K562 (cell line): Measurements from ENCODE around the gene FARP2. TPM values are rescaled to one million over a fixed set of nuclear protein-coding genes. Genes with fewer than 3 reads are reported as not detected.

ENCODE experiments used
- ATAC-seq: fragments of 200-7000 bp; cut with Tn5 transposase; 3 replicates; pipeline ENCODE4 v1.9.1; 2020; ENCODE audit warnings: moderate library complexity
- BruUV-seq: library from RNA; stranded (reverse); fragments of 400-500 nt; replicated peaks from 2 replicates; lab custom pipeline; 2021; lab: Mats Ljungman, UMichigan
- CTCF ChIA-PET: fragments of 300-600 bp; formaldehyde crosslinking; extraction: SDS; loops from one replicate; lab custom pipeline; 2021; ENCODE audit warnings: low intra/inter-chr PET ratio; lab: Yijun Ruan, JAX
- POLR2A ChIA-PET: fragments of 300-600, 350-650 bp; sonication (Branson Sonifier 250); formaldehyde crosslinking; extraction: SDS; loops from one replicate; lab custom pipeline; 2021; ENCODE audit warnings: antibody characterized with exemption, inconsistent platforms; lab: Yijun Ruan, JAX
- DNase-seq, 4 experiments: peaks; one replicate each; pipeline versions ENCODE4 v3.0.0 to v3.0.0-alpha.2; 2011 to 2018; ENCODE audit warnings: low spot score in 3 of 4, mixed read lengths in 3 of 4; ENCODE audit errors: extremely low read depth in 1 of 4
- FAIRE-seq: peaks from 2 replicates; lab custom pipeline; 2011; peaks lifted over from hg19 to GRCh38; lab: Jason Lieb, UNC
- H2AFZ ChIP-seq: 2 replicates; pipeline ENCODE4 v1.6.0; 2011; ENCODE audit warnings: low read depth, low read length, control low read depth, inconsistent platforms
- H3K27ac ChIP-seq: fragments of 200-600 bp; 3 replicates; pipeline ENCODE4 v1.8.0; 2011; ENCODE audit warnings: low read depth, mild to moderate bottlenecking, control low read depth, inconsistent platforms, low read length, moderate library complexity, mixed read lengths; ENCODE audit errors: extremely low read depth
- H3K27me3 ChIP-seq, 2 experiments: fragments of 300-600 bp in 1 of 2; 2 replicates in 1 of 2; 3 replicates in 1 of 2; pipeline versions ENCODE4 v1.6.0 to v1.8.0; 2011; ENCODE audit warnings: inconsistent platforms in 2 of 2, low read length in 2 of 2, mild to moderate bottlenecking in 1 of 2, mixed read lengths in 1 of 2, moderate library complexity in 1 of 2; ENCODE audit not compliant: control insufficient read depth in 2 of 2, insufficient read depth in 2 of 2
- H3K36me3 ChIP-seq: fragments of 300-600 bp; 3 replicates; pipeline ENCODE4 v1.8.0; 2011; ENCODE audit warnings: mild to moderate bottlenecking, low read length, inconsistent platforms; ENCODE audit not compliant: control insufficient read depth, insufficient read depth
- H3K4me1 ChIP-seq, 2 experiments: fragments of 200-600 bp in 1 of 2; replicated peaks in 1 of 2; 2 replicates in 1 of 2; 3 replicates in 1 of 2; pipeline versions ENCODE4 v1.5.1 to v1.8.0; 2011; ENCODE audit warnings: inconsistent platforms in 2 of 2, low read length in 2 of 2, mild to moderate bottlenecking in 1 of 2, mixed read lengths in 1 of 2, moderate library complexity in 1 of 2; ENCODE audit not compliant: control insufficient read depth in 2 of 2, insufficient read depth in 2 of 2
- H3K4me2 ChIP-seq: 2 replicates; pipeline ENCODE4 v1.6.1; 2011; ENCODE audit warnings: low read length, control low read depth, inconsistent platforms, mixed read lengths; ENCODE audit not compliant: insufficient read depth
- H3K4me3 ChIP-seq: fragments of 200-600 bp; sonication (generic), shearing (Covaris generic); 2 replicates; pipeline ENCODE4 v1.5.1; 2016; ENCODE audit warnings: control low read depth, inconsistent platforms
- H3K79me2 ChIP-seq: fragments of 200-600 bp; 3 replicates; pipeline ENCODE4 v1.8.0; 2011; ENCODE audit warnings: low read length, inconsistent platforms; ENCODE audit not compliant: control insufficient read depth, insufficient read depth
- H3K9ac ChIP-seq, 2 experiments: 2 replicates each; pipeline versions ENCODE4 v1.6.0 to v1.6.1; 2011; ENCODE audit warnings: low read depth in 2 of 2, low read length in 2 of 2, control low read depth in 1 of 2, inconsistent platforms in 1 of 2, mild to moderate bottlenecking in 1 of 2, mixed read lengths in 1 of 2; ENCODE audit not compliant: insufficient read depth in 1 of 2
- H3K9me1 ChIP-seq: one replicate; pipeline ENCODE4 v1.6.0; 2011; ENCODE audit warnings: inconsistent platforms, mild to moderate bottlenecking, low read length, moderate library complexity; ENCODE audit not compliant: control insufficient read depth, insufficient read depth
- H3K9me3 ChIP-seq: replicated peaks from 2 replicates; pipeline ENCODE4 v1.5.1; 2011; ENCODE audit warnings: low read depth, low read length, inconsistent platforms; ENCODE audit not compliant: control insufficient read depth, insufficient read depth
- H4K20me1 ChIP-seq: replicated peaks from 2 replicates; pipeline ENCODE4 v1.6.1; 2011; ENCODE audit warnings: low read length, inconsistent platforms, mixed read lengths; ENCODE audit not compliant: control insufficient read depth, insufficient read depth
- FOS ChIP-seq: IDR thresholded peaks from 3 replicates; pipeline ENCODE4 v1.6.1; 2011; ENCODE audit not compliant: insufficient read length; ENCODE audit errors: extremely low read depth
- HNRNPH1 ChIP-seq: fragments of 200-400 bp; formaldehyde crosslinking; optimal IDR thresholded peaks from 2 replicates; pipeline ENCODE3; 2017; ENCODE audit warnings: low read depth, mild to moderate bottlenecking, low read length, moderate library complexity
- NR2C2 ChIP-seq, 2 experiments: fragments of 200-800 bp in 1 of 2; sonication (Bioruptor generic) in 1 of 2; sonication (generic) in 1 of 2; formaldehyde crosslinking in 1 of 2; IDR thresholded peaks; 2 replicates each; pipeline versions ENCODE4 v1.6.1 to v1.8.0; 2016 to 2022; ENCODE audit warnings: mild to moderate bottlenecking in 1 of 2, missing compliant biosample characterization in 1 of 2, missing genetic modification characterization in 1 of 2, missing genetic modification reagents in 1 of 2
- ZKSCAN8 ChIP-seq: fragments of 200-800 bp; sonication (Bioruptor generic); IDR thresholded peaks from 2 replicates; pipeline ENCODE4 v1.6.1; 2016; ENCODE audit warnings: missing genetic modification characterization, missing compliant biosample characterization
- WGBS: fragments of 100-300 bp; shearing (Covaris generic); methylation state at CpG from one replicate; pipeline ENCODE4 v1.1.6; 2016; ENCODE audit warnings: low coverage, mixed read lengths; ENCODE audit not compliant: insufficient coverage; ENCODE audit errors: missing lambda C conversion rate; 5-methylcytosine and 5-hydroxymethylcytosine counted together
- in situ Hi-C: fragments of 300-500 bp; cut with MboI; formaldehyde crosslinking; loops from 4 replicates; pipeline ENCODE4 v1.15.0; 2018; ENCODE audit warnings: inconsistent platforms, mixed read lengths
- intact Hi-C: fragments of 100-400 bp; cut with micrococcal nuclease; formaldehyde crosslinking; loops from 2 replicates; pipeline ENCODE4 v1.14.2; 2022
- polyA plus RNA-seq, 8 experiments: library from polyadenylated mRNA; depleted of rRNA in 4 of 8; stranded (reverse) in 5 of 8; unstranded in 3 of 8; fragments of >200 nt; fragmentation: Nextera tagmentation in 2 of 8; fragmentation: Illumina TruSeq in 1 of 8; extraction: Ambion mirVana in 2 of 8; extraction: Trizol in 1 of 8; gene quantifications; 2 replicates each; pipeline versions ENCODE4 v1.2.1 to v1.2.3, GENCODE V29; 2011 to 2014; ENCODE audit warnings: inconsistent platforms in 1 of 8, missing spikeins in 1 of 8
- total RNA-seq, 7 experiments: library from RNA; depleted of rRNA in 6 of 7; stranded (reverse); fragments of >200 nt in 6 of 7; fragmentation: Illumina TruSeq in 2 of 7; extraction: Trizol in 2 of 7; gene quantifications; 2 replicates each; pipeline versions ENCODE4 v1.2.1 to v1.2.3, GENCODE V29; 2011 to 2021; ENCODE audit warnings: low replicate concordance in 1 of 7
- TF ChIP-seq, protein P1 (sequence below): fragments of 250-450 bp; sonication (Bioruptor Pico); IDR thresholded peaks from 2 replicates; pipeline ENCODE4 v1.8.0; 2021; ENCODE audit warnings: moderate library complexity, mild to moderate bottlenecking, inconsistent platforms
- TF ChIP-seq, protein P2 (sequence below): fragments of 450-650 bp; IDR thresholded peaks from 2 replicates; pipeline ENCODE4 v1.6.1; 2016; ENCODE audit warnings: mild to moderate bottlenecking
- TF ChIP-seq, protein P3 (sequence below): sonication (generic); formaldehyde crosslinking; IDR thresholded peaks from 2 replicates; pipeline ENCODE4 v1.8.0; 2022; ENCODE audit warnings: mild to moderate bottlenecking, missing genetic modification reagents
- TF ChIP-seq, protein P4 (sequence below), 2 experiments: IDR thresholded peaks; 2 replicates each; pipeline ENCODE4 v1.6.1; 2011; ENCODE audit warnings: borderline replicate concordance in 1 of 2, control low read depth in 1 of 2, low read depth in 1 of 2, low read length in 1 of 2, mild to moderate bottlenecking in 1 of 2, mixed read lengths in 1 of 2, moderate library complexity in 1 of 2; ENCODE audit not compliant: insufficient read depth in 1 of 2, insufficient read length in 1 of 2, poor library complexity in 1 of 2, severe bottlenecking in 1 of 2; ENCODE audit errors: extremely low read depth in 1 of 2

FARP2 gene
- total and polyA plus RNA-seq, 9 of the 15 experiments (the other 6 are each of a cell fraction or from before 2014, with no cell fraction given): 4.1 to 38.1 (median 21.1) TPM

DNA sequence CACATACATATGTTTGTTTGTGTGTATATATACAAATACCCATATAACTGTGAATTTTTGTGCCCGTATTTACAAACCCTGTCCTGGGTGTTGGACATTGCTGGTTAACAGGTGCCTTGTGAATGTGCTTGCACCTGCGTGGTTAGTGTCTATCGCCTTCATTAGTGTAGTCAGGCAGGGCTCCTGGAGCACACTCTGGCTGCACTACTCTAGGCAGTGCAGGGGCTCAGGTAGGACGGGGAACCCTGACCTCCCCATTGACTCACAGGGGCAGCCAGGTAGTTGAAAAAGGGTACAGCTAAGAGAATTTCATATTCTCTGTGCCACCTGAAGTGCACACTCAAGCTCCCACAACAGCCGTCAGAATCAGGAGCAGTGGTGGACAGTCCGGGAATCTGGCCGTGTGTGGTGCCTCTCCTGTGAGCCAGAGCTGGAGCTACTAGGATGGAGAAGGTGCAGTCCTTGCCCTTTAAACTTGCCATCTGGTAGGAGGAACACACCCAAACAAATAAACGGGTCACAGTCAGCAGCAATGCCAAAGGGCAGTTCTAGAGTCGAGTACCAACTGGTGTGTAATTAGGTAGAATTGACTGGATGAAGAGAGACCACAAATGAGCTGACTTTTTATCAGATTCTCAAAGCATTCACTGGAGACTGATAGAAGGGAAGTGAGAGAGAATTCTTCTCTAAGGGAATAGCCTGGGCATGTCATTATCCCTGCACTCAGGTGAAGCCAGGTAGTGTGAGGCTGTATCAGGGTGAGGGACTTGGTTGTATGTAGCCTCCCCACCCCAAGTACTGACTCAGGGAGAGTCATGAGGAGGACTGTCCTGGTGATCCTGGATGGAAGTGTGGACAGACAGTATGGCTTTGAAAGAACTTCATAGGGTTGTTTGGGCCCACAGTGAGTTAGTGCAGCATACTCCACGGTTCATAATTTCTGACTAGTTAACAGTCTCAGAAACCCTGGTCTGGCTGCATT, 44.1 kb downstream of the FARP2 start:
- no peak overlapping the region for H2AFZ ChIP-seq
- in situ Hi-C loops: no loop called here
- no peak overlapping the region for H3K9ac ChIP-seq
- DNase-seq: no peak
- H3K9me3 ChIP-seq: no peaks in the 10 kb centered on the region
- no peak overlapping the region for H3K27ac ChIP-seq
- no peak overlapping the region for H3K4me3 ChIP-seq
- CTCF ChIA-PET: no interaction called here
- H3K27me3 ChIP-seq: no peaks in the 10 kb centered on the region
- no peaks in the 10 kb centered on the region for H3K9me1 ChIP-seq
- TF ChIP-seq, protein P1, sequence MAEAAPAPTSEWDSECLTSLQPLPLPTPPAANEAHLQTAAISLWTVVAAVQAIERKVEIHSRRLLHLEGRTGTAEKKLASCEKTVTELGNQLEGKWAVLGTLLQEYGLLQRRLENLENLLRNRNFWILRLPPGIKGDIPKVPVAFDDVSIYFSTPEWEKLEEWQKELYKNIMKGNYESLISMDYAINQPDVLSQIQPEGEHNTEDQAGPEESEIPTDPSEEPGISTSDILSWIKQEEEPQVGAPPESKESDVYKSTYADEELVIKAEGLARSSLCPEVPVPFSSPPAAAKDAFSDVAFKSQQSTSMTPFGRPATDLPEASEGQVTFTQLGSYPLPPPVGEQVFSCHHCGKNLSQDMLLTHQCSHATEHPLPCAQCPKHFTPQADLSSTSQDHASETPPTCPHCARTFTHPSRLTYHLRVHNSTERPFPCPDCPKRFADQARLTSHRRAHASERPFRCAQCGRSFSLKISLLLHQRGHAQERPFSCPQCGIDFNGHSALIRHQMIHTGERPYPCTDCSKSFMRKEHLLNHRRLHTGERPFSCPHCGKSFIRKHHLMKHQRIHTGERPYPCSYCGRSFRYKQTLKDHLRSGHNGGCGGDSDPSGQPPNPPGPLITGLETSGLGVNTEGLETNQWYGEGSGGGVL (CRISPR knock-in tag): no peak
- no peak for TF ChIP-seq ZKSCAN8 (CRISPR knock-in tag)
- no peak for TF ChIP-seq FOS
- TF ChIP-seq, protein P2, sequence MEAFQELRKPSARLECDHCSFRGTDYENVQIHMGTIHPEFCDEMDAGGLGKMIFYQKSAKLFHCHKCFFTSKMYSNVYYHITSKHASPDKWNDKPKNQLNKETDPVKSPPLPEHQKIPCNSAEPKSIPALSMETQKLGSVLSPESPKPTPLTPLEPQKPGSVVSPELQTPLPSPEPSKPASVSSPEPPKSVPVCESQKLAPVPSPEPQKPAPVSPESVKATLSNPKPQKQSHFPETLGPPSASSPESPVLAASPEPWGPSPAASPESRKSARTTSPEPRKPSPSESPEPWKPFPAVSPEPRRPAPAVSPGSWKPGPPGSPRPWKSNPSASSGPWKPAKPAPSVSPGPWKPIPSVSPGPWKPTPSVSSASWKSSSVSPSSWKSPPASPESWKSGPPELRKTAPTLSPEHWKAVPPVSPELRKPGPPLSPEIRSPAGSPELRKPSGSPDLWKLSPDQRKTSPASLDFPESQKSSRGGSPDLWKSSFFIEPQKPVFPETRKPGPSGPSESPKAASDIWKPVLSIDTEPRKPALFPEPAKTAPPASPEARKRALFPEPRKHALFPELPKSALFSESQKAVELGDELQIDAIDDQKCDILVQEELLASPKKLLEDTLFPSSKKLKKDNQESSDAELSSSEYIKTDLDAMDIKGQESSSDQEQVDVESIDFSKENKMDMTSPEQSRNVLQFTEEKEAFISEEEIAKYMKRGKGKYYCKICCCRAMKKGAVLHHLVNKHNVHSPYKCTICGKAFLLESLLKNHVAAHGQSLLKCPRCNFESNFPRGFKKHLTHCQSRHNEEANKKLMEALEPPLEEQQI: no peak
- TF ChIP-seq, protein P3, sequence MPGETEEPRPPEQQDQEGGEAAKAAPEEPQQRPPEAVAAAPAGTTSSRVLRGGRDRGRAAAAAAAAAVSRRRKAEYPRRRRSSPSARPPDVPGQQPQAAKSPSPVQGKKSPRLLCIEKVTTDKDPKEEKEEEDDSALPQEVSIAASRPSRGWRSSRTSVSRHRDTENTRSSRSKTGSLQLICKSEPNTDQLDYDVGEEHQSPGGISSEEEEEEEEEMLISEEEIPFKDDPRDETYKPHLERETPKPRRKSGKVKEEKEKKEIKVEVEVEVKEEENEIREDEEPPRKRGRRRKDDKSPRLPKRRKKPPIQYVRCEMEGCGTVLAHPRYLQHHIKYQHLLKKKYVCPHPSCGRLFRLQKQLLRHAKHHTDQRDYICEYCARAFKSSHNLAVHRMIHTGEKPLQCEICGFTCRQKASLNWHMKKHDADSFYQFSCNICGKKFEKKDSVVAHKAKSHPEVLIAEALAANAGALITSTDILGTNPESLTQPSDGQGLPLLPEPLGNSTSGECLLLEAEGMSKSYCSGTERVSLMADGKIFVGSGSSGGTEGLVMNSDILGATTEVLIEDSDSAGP (CRISPR knock-in tag): no peak
- TF ChIP-seq NR2C2 (CRISPR knock-in tag; IDR thresholded peaks at IDR 0.05): no peak
- TF ChIP-seq NR2C2 (tag; IDR thresholded peaks at IDR 0.05): no peak
- TF ChIP-seq HNRNPH1: no peak
- TF ChIP-seq, protein P4, sequence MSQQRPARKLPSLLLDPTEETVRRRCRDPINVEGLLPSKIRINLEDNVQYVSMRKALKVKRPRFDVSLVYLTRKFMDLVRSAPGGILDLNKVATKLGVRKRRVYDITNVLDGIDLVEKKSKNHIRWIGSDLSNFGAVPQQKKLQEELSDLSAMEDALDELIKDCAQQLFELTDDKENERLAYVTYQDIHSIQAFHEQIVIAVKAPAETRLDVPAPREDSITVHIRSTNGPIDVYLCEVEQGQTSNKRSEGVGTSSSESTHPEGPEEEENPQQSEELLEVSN (IDR thresholded peaks at IDR 0.05; ENCODE audit: borderline replicate concordance in 1 of 2, extremely low read depth in 1 of 2, insufficient read depth in 1 of 2, insufficient read length in 1 of 2, low read depth in 1 of 2, low read length in 1 of 2, poor library complexity in 1 of 2, severe bottlenecking in 1 of 2): no peak
- TF ChIP-seq, all 486 proteins: peak for 0
- Histone ChIP-seq H4K20me1 (no peaks in the 10 kb centered on the region), H3K4me1 (no peaks in the 10 kb centered on the region), H3K4me2 (no peak overlapping the region), H3K36me3 (peaks cover 3% of the 10 kb centered on the region; the same call in 1 of the 3 replicates), H3K79me2 (no peaks in the 10 kb centered on the region)
- intact Hi-C loops: no loop called here
- FAIRE-seq (no peak), ATAC-seq (no peak; the same call in 2 of the 3 replicates)
- 68% methylated on average over 9 of the region's 10 CpGs for WGBS
- POLR2A ChIA-PET: no interaction called here
- BruUV-seq: no TSS peak
